Measurements from ENCODE around the gene DGKD.

DGKD gene

DNA sequence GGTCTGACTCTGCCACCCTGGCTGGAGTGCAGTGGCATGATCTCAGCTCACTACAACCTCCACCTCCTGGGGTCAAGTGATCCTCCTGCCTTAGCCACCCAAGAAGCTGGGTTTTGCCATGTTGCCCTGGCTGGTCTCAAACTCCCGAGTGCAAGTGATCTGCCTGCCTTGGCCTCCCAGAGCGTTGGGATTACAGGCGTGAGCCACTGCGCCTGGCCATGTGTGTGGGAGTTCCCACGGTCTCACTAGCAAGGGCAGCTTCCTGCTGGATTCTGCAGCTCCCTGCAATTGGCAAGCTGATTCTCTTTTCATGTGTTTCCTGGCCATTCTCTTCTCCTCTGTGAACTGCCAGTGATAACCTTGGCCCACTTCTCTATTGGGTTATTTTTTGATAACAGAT, 128.3 kb downstream of the DGKD start:
- DNase-seq: no peak

DNA sequence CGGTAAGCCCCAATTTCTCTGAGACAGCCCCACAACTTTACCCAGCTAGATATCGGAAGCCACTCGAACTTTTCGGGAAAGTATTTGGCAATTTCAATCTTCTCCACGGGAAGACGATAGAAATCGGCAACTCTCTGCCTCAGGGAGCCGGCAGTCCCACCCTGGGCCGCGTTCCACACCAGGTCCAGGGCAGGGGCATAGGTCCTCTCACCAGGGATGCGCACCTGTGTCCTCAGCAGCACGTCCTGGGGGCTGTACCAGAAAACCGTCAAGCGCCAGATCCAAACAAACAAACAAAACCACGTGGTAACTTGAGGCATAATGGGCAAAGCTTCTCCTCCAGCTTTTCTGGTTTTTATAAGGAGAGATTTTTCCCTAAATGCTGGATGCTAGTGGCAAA, 131.4 kb downstream of the DGKD start:
- no peak for DNase-seq

- DNase-seq: no peak
These were observed 132.1 kb downstream of the DGKD start for GRCh38 chr2:233486357-233486756.

DNA sequence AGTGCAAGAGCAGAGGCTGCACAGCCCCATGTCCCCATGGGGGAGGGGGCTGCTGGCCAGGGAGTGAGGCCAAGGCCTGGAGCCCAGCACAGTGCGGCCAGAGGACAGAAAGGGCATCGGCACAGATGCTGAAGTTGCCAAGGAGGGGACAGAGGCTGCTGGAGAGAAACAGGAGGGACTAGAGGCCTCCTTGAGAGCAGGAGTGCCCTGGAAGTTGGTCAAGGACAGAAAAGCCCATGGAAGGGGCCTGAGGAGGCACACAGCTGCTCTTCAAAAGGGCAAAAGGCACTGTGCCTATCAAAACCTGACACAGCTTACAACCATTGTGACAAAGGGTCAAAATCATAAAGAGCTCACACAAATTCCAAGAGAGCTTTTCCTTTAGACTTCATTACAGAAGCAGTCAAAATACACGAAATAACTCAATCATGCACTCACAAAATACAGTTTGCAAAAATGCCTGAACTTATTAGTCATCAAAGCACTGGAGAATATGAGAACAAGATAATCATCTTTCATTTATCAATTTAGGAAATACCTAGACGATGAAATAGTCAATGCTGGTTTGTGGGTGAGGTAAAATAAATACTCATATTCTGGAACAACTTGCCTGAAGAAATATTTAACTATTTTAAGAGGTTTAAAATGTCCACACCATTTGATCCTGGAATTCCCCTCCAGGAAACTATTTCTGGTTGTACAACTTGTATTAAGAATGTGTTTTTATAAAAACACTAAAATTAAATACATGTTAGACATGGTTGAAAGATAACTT, 132.7 kb downstream of the DGKD start:
- no peak for DNase-seq

DNA sequence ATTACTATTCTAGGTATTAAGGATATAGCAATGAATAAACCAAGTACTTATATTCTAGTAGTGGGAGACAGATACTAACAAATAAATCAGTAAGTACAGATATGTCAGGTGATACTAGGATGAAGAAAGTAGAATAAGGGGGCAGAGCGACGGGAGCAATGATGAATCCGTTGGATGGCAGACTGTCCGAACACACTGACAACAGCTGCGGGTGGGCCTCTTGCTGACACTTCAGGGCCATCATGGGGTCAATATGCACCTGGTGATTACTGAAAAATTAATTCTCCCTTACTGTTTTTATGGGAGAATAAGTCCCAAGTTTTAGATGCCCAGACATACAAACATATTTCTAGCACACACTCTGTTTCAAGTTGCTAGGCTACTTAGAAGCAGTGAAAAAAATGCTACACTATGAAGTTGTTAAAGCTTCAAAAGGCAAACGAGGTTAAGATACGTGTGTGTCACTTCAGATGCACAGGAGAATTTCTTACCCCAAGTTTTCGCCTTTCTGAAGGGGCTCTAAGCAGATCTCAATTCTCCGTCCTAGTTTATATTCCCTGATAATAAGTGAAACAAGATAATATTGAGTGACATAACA, 133.6 kb downstream of the DGKD start:
- no peak for DNase-seq

GRCh38 chr2:233489143-233489542, 134.8 kb downstream of the DGKD start:
- no peak for DNase-seq

DNA sequence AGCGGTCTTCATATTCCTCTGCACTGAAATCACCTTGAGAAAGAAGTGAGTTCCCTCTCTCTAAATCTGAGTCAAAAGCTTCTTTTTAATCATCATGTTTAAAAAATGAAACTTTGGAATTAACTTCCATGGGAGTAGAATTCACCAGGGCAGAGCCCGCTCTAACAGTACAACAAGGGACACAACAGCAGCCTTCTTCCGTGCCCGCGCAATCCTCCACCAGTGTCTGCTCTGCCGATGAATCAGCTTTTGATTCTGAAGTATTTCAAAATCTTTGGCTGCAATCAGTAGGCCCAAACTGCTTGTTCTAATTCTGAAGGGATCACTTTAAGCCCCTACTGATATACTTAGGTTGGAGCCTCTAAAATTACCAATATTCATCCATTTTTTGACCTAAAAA, 135.4 kb downstream of the DGKD start:
- no peak for DNase-seq

DNA sequence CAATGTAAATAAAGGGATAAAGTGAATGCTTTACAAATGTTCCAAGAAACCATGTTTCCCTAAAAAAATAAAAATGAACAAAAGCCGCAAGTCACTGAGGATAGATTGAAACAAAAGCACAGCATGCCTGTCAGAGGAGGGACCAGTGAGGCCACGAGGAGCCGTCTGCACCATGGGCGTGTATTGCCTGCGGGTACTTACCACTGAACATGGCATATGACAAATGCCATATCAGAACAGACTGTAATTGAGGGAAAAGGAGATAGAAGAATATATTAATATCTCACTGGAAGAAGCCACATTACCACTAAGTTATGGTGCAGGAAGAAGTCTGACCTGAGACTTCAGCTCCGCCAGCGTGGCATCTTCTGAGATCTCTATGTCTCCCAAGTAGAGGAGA, 136.5 kb downstream of the DGKD start:
- DNase-seq: no peak

GRCh38 chr2:233491326-233491725, 137.0 kb downstream of the DGKD start:
- no peak for DNase-seq

DNA sequence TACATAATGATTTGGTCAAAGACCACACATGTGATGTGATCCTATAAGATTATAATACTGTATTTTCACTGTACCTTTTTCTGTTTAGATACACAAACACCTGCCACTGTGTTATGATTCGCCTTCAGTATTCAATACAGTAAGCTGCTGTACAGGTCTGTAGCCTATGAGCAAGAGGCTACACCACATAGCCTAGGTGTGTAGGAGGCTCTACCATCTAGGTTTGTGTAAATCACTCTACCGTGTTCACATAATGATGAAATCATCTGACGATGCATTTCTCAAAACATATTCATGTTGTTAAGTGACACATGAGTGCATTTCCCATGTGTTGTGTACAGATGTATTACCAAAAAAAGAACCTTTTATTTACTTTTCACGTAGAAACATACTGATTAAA, 137.8 kb downstream of the DGKD start:
- no peak for DNase-seq

DNA sequence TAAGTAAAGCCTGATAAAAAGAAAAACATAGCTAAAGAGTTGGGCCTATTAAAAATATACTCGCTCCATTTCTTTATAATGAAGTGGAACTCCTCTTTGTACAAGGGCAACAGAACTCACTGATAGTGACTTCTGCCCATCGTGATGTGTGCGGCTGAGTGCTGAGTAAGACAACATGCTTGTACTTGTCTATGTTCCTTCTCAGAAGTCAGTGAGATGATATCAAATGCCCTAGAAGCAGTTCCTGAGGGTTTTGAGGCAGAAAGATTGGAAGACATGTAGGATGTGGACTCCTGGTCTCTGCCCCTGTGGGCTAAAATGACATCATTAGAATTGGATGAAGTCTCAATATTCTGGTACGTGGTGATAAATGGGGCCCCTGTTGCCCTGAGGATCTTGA, 138.5 kb downstream of the DGKD start:
- no peak for DNase-seq

- DNase-seq: no peak
These were observed 141.5 kb downstream of the DGKD start for GRCh38 chr2:233495503-233496496.

- DNase-seq: no peak
These were observed 143.4 kb downstream of the DGKD start for GRCh38 chr2:233497692-233498091.

GRCh38 chr2:233498126-233498525, 143.8 kb downstream of the DGKD start:
- DNase-seq: no peak

GRCh38 chr2:233499928-233500327, 145.6 kb downstream of the DGKD start:
- no peak for DNase-seq

- no peak for DNase-seq
These were observed 147.1 kb downstream of the DGKD start for GRCh38 chr2:233501198-233502076.

GRCh38 chr2:233503481-233503880, 149.2 kb downstream of the DGKD start:
- DNase-seq: no peak

DNA sequence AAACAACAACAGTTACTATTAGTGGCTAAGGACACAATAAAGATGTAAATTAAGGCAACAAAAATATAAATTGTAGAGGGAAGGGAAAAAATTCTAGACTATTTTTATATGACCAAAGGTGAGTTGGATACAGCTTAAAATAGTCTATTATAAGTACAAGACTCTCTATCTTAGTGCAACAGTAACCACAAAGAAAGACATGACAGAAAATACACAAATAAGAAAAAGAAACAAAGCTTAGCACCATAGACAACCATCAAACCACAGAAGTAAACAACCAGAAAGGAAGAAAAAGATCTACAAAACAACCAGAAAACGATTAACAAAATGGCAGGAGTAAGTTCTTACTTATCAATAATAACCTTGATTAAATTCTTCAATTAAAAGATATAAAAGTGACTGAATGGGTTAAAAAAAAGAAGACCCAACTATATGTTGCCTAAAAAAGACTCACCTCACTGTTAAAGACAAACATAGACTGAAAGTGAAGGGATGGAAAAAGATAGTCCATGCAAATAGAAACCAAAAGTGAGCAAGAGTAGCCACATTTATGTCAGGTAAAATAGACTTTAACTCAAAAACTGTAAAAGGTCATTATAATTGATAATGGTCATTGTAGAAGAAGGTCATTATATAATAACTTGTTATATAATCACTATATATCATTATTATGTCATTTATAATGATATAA, 149.8 kb downstream of the DGKD start:
- no peak for DNase-seq

DNA sequence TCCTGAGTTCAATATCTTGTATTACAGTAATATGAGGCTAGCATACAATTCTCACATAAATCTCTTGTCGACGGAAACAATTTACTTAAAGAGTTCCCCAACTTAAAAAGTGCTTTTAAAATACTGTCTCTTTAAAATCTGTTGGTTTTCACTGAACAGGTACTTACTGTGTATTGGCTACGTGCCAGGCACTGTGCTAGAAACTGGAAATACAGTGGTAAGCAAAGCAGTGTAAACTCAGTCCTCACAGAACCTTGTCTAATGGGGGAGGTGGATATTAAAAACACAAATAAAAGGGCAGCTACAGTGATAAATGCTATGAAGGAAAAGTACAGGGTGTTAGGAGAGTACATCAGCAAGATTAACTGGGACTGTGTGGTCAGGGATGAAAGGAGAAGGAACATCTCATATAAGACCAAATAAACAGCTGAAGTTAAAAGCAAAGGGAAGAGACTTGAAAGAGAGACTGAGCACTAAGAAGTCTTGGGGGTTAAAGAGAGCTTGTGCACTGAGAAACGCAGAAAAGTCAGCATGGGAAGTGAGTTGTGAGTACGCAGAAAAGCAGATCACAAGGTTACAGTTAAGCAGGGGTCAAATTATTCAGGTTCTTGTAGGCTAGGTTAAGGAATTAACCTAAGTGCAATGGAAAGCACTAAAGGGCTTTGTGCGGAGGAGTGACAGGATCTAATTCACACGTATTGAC, 159.8 kb downstream of the DGKD start:
- DNase-seq: peak; percentile 30

DNA sequence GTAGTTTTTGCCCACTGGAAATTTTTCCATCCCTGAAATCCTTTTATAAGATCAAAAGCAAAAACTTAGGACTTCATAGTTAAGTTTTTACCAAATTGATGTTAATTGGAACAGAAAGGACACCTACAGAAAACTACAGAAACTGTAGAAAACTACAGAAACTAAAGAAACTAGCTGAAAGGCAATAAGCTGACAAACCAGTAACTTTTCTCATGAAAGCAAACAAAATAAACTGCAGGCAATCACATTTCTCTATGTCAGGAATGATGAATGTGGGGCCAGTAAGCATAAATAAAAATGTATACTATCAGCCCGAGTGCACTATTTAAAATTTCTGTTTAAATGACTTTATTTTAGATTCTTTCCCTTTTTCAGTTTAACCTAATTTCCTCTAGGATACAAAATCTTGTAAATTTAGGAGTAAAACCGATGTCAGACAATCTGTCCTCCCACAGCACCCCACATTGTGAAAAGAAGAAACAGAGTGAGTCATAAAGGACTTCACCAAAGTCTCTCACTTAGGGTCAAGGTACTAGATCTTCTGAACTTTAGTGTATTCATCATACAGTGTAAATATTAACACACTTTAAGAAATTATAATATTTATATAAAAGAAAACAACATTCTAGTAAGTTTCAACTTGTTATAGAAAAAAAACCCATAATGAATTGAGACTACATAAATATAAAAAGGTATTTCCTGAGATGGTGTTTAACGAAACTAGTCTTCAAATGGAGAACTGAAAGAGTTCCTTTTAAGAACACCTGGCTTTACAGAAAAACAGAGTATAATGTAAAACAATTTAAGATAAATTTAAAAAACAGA, 165.7 kb downstream of the DGKD start:
- DNase-seq: no peak

Data from NCI-H345 (cell line).